ENCODE results near the gene PPP2R5D.
"Not testable (repeated sequence)": the region's sequence is repeated elsewhere in the genome, so short reads cannot be mapped to it uniquely, and the experiment has no call there.

Gene PPP2R5D

GRCh38 chr6:42996513-42996912 is 12.1 kb downstream of the PPP2R5D start:
- DNase-seq = no peak

GRCh38 chr6:42998205-42998604 is 13.8 kb downstream of the PPP2R5D start:
- not testable (repeated sequence) for DNase-seq

DNA sequence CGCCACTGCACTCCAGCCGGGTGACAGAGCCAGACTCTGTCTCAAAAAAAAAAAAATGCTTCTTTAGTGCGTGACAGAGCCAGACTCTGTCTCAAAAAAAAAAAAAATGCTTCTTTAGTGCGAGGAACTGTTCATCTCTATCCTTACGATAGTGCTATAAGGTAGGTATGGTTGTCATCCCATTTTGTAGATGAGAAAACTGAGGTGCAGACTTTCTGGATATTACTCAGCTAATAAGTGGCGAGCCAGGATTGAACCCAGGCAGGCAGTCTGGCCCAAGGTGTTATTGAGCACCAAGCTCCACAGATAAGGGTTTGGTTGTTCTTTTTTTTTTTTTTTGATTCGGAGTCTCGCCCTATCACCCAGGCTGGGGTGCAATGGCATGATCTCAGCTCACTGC is 17.5 kb downstream of the PPP2R5D start:
- DNase-seq = no peak

GRCh38 chr6:43005844-43006243 is 21.5 kb downstream of the PPP2R5D start:
- DNase-seq = no peak

DNA sequence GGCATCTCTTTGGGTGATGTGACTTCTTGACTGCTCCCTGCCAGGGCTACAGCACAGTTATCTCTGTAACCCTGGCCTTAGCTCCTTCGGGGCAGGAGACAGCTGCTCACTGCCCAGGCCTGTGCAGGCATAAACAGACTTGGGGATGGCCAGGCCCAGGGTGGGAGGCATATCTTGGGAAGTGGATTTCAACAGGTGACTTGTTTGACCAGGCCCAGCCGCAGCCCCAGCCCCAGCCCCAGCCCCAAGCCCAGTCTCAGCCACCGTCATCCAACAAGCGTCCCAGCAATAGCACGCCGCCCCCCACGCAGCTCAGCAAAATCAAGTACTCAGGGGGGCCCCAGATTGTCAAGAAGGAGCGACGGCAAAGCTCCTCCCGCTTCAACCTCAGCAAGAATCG is 21.9 kb downstream of the PPP2R5D start:
- DNase-seq = no peak

DNA sequence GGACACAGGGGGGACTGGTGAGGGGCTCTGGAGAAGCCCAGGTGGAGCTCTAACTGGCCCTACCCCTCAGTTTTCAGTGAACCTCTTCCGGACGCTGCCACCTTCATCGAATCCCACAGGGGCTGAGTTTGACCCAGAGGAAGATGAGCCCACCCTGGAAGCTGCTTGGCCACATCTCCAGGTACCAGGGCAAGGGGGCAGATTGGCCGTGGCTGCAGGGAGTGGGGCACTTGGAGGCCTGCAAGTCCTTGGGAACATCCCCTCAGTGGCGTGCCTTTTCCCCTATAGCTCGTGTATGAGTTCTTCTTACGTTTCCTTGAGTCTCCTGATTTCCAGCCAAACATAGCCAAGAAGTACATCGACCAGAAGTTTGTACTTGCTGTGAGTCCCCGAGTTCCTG is 22.8 kb downstream of the PPP2R5D start:
- no peak for DNase-seq

- peak; percentile 26 to 40 for DNase-seq
Observed at GRCh38 chr6:43009124-43009523, 24.8 kb downstream of the PPP2R5D start.

DNA sequence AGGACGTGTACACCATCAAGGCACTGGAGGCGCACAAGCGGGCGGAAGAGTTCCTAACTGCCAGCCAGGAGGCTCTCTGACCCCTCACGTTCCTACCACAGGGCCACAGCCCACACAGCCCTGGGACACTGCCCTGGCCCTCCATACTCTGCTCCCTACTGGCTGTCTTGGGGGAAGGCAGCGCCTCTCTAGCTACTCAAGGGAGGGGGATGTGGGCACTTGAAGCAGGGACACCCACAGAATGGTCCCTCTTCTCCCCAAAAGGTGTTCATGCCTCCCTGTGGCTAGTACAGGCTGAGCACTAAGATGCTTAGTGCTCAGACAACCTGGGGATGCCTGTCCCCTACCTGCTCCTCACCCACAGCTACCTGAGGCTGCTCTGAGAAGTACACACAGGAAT is 26.8 kb downstream of the PPP2R5D start:
- DNase-seq = no peak

DNA sequence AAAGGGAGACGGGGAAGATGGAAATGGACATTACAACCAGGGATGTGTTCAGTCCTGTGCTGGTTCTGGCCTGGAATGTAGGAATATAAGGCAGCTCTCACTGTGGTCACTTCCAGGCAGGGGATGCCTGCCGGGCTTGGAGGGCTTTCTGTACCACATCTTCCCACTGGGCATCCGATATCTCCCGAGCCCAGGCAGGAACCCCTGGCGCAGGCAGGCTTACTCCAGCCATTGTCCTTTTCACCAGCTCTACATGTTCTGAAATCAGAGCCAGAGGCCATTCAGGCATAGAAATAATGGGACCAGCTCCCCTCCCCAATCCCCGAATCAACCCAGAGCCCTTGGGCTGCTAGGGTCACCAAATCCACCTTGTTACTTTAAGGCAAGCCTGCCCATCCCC is 28.0 kb downstream of the PPP2R5D start:
- DNase-seq = no peak

DNA sequence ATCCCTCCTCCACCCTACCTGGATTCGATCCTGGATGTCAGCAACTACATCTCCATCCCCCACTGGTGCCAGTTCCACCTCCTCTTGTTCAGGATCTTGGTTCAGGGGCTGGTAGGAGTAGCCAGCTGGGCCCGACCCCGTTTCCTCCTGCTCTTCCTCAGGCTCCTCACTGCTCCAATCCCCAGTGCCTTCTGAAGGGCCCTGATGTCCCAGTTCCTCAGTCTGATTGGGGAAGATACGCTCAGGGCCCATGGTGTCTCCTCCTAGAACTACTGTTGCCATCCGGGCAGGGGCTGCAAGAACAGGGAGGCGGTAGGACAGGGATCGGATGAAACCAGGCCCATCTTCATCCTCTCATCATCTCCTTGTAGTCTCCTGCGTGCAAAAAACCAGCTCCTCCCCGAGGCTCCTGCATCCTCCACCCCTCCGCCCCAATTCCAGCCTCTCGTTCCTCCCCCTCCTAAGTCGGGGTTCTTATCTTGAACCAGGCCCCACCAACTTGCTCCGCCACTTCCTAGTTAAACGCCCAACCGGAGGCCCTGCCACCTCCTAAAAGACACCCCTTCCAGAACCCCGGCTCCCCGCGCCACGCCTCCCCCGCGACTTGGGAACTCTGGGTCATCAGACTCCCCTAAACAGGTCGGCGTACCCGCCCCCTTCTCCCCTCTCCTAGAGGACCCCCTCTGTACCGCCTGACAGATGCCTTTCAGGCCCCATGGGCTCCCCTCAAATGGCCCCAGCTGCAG is 28.9 kb downstream of the PPP2R5D start:
- no peak for DNase-seq

DNA sequence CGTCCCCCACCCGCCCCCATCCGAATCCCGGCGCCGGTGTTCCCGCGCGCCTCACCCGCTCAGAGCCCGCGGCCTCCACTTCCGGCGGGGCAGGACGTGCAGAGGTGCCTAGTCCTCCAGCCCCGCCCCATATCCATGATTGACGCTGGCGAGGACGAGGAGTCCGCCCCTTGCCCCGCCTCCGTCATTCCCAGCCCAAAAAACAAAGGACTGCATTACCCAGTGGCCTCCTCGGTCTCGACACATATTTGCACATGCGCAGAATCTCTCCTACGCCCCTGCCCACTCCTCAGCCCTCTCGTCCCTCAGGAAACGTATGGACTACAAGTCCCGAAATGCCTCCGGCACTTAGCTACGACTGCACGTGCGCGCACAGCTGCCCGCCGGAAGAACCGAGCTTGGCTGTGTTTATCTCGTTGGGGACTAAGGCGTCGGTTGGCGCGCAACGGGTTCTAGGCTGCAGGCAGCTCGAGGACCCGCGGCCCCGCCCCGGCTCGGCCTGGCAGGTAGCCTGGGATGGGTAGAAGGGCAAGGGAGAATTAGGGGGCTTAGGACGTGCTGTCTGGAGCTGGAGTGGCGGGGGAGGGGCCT is 29.6 kb downstream of the PPP2R5D start, which contains the start of the genes KLHDC3 and MEA1:
KLHDC3 (plus strand) TSS at position 407 of the 591 bp plus-strand sequence. CDS start 2,944 bp downstream, outside the sequence.
MEA1 (minus strand) TSS at position 104 of the 591 bp plus-strand sequence. CDS start 133 bp downstream, outside the sequence.
- DNase-seq = peak; percentile 99

- no peak for DNase-seq
Observed at GRCh38 chr6:43014434-43014909, 30.1 kb downstream of the PPP2R5D start.

DNA sequence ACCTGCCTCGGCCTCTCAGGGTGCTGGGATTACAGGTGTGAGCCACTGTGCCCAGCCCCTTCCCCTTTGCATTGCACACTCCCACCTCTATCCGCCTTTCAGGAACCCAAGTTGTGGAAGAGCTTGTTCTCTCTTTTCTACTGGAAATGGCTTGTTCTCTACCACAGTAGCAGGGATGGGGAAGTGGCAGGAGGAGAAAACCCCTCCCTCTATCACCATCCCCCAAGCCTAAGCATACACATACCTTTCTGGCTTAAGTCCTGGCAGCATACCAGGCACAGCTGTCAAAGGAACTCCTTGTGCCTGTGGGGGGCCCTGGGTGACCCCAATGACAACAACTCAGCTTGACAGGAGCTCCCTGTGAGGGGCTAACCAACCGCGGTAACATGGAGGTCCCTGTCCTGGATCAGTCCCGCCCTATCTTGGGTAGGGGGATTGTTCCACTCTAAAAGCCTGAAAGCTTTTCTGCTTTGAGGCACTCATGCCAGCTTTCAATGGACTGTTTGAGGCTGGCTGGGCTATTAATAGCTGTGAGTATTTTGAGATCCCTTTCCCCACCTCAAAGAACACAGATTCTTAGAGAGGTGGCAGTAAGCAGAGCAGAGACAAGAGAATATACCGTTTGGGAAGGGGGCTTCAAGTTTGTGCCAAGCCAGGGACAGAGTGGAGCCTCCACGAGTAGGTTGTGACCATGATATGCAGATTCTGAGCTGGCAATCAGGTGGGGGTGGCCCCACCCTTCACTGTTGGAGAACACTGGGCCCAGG is 32.0 kb downstream of the PPP2R5D start:
- DNase-seq = no peak

DNA sequence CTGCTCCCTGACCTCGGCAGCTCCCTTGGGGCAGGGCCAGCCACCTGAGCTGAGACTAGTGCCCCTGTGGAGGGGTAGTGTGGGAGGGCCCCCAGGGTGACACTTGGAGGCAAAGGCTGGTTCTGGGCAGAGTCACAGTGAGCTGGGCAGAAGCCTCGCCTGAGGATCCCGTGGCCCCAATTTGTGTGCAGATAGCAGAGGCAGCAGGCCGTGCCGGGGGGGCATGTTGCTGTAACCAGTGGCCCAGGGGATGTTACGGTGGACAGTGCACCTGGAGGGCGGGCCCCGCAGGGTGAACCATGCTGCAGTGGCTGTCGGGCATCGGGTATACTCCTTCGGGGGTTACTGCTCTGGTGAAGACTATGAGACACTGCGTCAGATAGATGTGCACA is 32.6 kb downstream of the PPP2R5D start:
- no peak for DNase-seq

DNA sequence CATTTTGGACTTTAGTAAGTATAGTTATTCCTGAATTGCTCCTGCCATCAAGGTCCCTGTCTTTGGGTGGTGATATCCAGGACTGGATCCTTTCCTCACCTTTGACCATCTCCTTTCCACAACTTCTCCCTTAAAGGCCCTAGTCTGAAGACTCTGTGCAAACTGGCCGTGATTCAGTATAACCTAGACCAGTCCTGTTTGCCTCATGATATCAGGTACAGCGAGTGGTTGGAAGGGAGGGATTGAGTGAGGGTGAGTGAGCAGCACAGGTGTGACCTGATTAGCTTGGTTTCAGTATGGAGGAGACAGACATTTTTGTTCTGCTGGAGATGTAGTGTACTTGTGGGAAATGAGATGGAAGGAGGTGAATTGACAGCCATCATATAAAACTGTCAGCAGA is 34.8 kb downstream of the PPP2R5D start:
- DNase-seq = no peak

GRCh38 chr6:43020052-43020705 is 35.8 kb downstream of the PPP2R5D start:
- DNase-seq = no peak

GRCh38 chr6:43020847-43021246 is 36.5 kb downstream of the PPP2R5D start:
- no peak for DNase-seq

DNA sequence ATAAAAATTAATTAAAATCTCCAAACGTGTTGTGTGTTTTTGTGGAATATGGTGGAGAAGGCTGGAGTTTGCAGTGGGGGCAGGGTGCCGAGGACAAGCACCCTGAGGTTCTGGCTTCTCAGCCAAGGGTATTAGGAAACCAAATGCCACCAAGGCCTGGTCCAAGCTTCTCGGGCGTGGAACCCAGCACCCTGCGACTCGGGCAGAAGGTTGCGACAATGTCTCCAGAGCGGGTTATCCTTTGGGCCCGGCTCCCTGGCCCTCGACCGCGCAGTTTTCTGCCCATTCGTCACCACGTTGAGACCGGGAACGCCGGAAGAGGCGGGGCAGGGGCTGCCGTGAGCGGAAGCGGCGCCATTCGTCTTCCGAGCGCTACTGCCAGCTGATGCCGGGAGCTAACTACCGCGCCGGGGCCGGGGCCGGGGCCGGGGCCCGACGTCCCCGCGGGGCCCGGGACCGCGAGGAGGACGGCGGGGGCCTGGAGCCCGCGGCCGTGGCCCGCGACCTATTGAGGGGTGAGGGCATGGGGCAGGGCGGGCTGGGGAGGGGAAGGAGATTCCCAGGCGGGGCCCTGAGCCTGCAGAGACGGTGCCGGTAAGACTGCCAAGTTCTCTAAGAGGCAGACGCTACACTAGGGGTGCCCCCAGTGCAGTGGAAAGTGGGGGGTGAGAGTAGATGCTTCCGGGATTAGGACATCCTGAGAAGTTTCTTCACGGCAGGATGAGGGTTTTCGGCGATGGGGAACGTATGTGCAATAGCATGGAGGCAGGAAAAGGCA is 37.1 kb downstream of the PPP2R5D start, which contains the start of gene RRP36:
RRP36 (plus strand) TSS at position 354 of the 778 bp plus-strand sequence; CDS start at position 386, 32 bp downstream.
- peak; percentile 65 to 71 for DNase-seq

DNA sequence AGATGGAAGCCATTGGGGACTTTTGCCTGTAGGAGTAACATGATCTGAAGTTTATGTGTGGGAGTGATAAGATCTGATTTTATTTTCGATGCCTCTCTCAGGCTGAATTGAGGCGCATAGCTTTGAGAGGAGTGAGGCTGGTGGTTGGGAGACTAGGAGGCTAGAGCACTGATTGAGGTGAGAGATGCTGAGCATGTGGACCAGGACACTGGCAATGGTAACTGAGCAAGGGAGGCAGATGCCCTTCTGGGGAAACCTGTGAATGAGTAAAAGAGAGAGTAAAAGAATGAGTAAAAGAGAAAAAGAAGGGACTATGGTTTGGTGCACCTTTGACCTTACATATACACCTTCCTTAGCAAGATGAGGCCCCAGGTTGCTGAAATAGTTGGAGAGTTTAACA is 40.1 kb downstream of the PPP2R5D start:
- DNase-seq = no peak

DNA sequence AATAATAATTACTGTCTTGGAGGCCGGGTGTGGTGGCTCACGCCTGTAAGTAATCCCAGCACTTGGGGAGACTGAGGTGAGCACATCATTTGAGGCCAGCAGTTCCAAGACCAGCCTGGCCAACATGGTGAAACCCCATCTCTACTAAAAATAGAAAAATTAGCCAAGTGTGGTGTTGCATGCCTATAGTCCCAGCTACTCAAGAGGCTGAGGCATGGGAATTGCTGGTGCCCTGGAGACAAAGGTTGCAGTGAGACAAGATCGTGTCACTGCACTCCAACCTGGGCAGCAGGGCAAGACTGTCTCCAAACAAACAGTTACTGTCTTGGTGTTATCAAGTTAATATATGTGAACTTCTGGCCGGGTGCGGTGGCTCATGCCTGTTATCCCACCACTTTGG is 42.0 kb downstream of the PPP2R5D start:
- DNase-seq = no peak

DNA sequence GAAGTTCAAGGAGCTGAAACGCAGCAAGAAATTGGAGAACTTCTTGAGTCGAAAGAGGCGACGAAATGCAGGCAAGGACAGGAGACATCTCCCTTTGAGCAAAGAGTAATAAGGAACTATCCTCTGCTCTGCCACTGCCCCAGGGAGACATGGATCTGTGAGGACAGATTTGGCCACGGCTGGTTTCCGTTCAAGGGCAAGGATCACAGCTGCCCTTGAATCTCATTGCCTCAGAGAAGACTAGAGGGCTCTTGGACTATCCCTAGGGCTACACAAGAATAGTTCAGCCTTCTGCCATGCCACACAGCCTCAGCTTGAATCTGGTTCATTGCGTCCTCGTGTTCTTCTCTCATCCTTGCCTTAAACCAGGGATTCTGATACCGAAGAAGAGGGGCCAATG is 44.8 kb downstream of the PPP2R5D start:
- no peak for DNase-seq

- DNase-seq = no peak
Observed at GRCh38 chr6:43032326-43032725, 48.0 kb downstream of the PPP2R5D start.
